GM06990 (cell line): ENCODE results near the gene CFAP20.
"Not testable (repeated sequence)": the region's sequence is repeated elsewhere in the genome, so short reads cannot be mapped to it uniquely, and the experiment has no call there.

Experiments
- DNase-seq: peaks from one replicate; pipeline ENCODE4 v3.0.0-alpha.2; 2011; ENCODE audit not compliant: insufficient read length; ENCODE audit errors: extremely low read depth
- H3K27me3 ChIP-seq: replicated peaks from 2 replicates; pipeline ENCODE4 v1.6.0; 2011; ENCODE audit warnings: low read length; ENCODE audit not compliant: control insufficient read depth, insufficient read depth
- H3K36me3 ChIP-seq: 2 replicates; pipeline ENCODE4 v1.5.1; 2011; ENCODE audit warnings: low read length; ENCODE audit not compliant: control insufficient read depth, insufficient read depth
- H3K4me3 ChIP-seq: replicated peaks from 2 replicates; pipeline ENCODE4 v1.5.1; 2011; ENCODE audit warnings: low read depth, mild to moderate bottlenecking, control low read depth, low read length
- CTCF ChIP-seq: IDR thresholded peaks from 2 replicates; pipeline ENCODE4 v1.5.1; 2011; ENCODE audit warnings: low read length, control low read depth, mild to moderate bottlenecking, inconsistent platforms; ENCODE audit not compliant: insufficient read depth, poor library complexity, severe bottlenecking

The CFAP20 gene

GRCh38 chr16:58094791-58095574, 34.2 kb downstream of the CFAP20 start:
- Histone ChIP-seq H3K4me3 (no peak overlapping the region), H3K36me3 (no peaks in the 10 kb centered on the region), H3K27me3 (no peaks in the 10 kb centered on the region)
- no peak for TF ChIP-seq CTCF
- DNase-seq = no peak

GRCh38 chr16:58094026-58094425, 35.2 kb downstream of the CFAP20 start:
- Histone ChIP-seq H3K27me3 (no peaks in the 10 kb centered on the region), H3K4me3 (no peak overlapping the region), H3K36me3 (no peaks in the 10 kb centered on the region)
- no peak for TF ChIP-seq CTCF
- no peak for DNase-seq

DNA sequence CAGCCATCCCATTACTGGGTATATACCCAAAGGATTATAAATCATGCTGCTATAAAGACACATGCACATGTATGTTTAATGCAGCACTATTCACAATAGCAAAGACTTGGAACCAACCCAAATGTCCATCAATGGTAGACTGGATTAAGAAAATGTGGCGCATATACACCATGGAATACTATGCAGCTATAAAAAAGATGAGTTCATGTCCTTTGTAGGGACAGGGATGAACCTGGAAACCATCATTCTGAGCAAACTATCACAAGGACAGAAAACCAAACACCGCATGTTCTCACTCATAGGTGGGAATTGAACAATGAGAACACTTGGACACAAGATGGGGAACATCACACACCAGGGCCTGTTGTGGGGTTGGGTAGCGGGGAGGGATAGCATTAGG, 38.8 kb downstream of the CFAP20 start:
- H3K36me3 ChIP-seq, H3K4me3 ChIP-seq, H3K27me3 ChIP-seq, DNase-seq: not testable (repeated sequence)

DNA sequence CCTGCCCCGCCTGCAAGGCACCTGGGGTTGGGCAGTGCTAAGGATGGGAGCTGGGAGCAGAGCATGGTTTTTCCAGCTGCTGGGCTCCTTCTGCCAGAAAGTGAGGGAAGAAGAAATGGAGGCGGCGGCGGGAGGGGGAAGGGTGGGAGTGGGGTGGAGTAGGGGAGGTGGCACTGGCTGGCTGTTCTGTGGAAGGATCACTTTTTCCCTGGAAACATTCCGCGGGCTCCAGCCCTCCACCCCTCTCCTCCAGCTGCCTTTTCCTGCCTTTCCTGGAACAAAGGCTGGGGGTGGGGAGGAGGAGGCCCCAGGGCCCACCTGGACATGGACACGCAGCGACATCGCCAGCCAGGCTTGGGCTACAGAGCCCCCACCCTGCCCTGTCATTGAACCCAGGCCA, 41.1 kb downstream of the CFAP20 start:
- no peak for DNase-seq
- no peak overlapping the region for H3K4me3 ChIP-seq
- H3K36me3 ChIP-seq = no peaks in the 10 kb centered on the region
- no peak for TF ChIP-seq CTCF
- H3K27me3 ChIP-seq = no peaks in the 10 kb centered on the region

- no peak overlapping the region for H3K4me3 ChIP-seq
- no peaks in the 10 kb centered on the region for H3K27me3 ChIP-seq
- TF ChIP-seq CTCF = no peak
- DNase-seq = no peak
- no peaks in the 10 kb centered on the region for H3K36me3 ChIP-seq
These were observed 41.8 kb downstream of the CFAP20 start for GRCh38 chr16:58087209-58087913.

DNA sequence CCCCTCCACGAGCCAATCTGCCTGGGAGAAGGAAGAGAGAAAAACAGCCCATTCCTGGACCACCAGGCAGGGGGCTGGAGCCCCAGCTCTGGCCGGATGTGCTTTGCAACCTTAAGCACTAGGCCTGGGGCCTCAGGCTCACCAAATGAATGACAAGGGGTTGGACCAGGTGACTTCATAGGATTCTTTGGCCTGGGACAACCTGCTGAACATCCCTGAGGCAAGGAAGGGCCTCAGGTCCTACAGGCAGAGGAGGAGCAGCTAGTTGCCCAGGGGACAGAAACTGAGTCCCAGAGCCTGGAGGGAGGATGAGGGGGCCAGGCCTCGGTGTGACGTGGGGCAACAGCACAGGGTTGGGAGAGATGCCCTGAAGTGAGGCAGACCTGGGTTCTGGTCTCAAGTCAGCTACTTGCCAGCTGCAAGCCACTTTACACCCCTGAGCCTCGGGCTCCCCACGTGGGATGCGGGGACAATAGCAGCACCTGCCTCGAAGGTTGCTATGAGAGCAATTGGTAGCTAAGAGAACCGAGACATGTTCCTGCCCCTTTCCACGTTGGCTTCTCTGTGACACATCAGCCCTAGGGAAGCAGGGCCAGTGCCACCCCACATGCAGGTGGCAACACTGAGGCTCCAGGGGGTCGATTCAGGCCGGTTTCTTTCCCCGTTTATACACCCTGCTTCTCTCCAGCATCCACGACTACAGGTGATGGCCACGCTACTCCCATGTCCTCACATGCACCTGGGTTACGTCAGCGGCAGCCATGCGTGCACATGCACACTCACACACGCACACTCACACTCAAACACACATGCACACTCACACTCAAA, 42.6 kb downstream of the CFAP20 start:
- no peak overlapping the region for H3K4me3 ChIP-seq
- no peak for TF ChIP-seq CTCF
- no peaks in the 10 kb centered on the region for H3K36me3 ChIP-seq
- no peak for DNase-seq
- H3K27me3 ChIP-seq = no peaks in the 10 kb centered on the region
